Measurements from ENCODE around the gene PXMP4. TPM values are rescaled to one million over a fixed set of nuclear protein-coding genes. Genes with fewer than 3 reads are reported as not detected.

PXMP4 gene
- total and polyA plus RNA-seq, 2 of the 4 experiments (the other 2 are of a cell fraction) = 3.6 to 7.1 TPM

GRCh38 chr20:33713865-33714367 is 6.2 kb downstream of the PXMP4 start:
- intact Hi-C loops (cut with micrococcal nuclease) = no loop called here

More at GRCh38 chr20:33713865-33714367, 6.2 kb downstream of the PXMP4 start:
- Histone ChIP-seq H2BK5ac (ENCODE audit: low read depth, low read length, poor library complexity, severe bottlenecking) (no peak overlapping the region), H3K4ac (ENCODE audit: low read depth, low read length) (no peak overlapping the region), H3K4me3 (ENCODE audit: insufficient read depth, low read depth, low read length) (no peak overlapping the region), H4K91ac (ENCODE audit: insufficient read depth, low read depth, low read length) (no peak overlapping the region), H3K27me3 (ENCODE audit: control insufficient read depth, insufficient read depth, low read length) (no peaks in the 10 kb centered on the region), H3K79me1 (ENCODE audit: low read depth in 1 of 2, low read length in 2 of 2) (peaks cover 0 to 2% of the 10 kb centered on the region in 2 experiments; a peak in 1 of 4 replicates), H3K18ac (ENCODE audit: low read depth, low read length) (no peak overlapping the region), H3K4me1 (ENCODE audit: control insufficient read depth, insufficient read depth, low read length) (no peaks in the 10 kb centered on the region), H3K56ac (ENCODE audit: extremely low read depth, insufficient read depth, low read length) (no peak overlapping the region), H2AK9ac (replicated peaks; ENCODE audit: low read depth, low read length, poor library complexity) (no peak overlapping the region), H3K36me3 (ENCODE audit: control insufficient read depth, insufficient read depth, low read length) (peaks cover 5% of the 10 kb centered on the region; the same call in 1 of the 2 replicates), H4K5ac (ENCODE audit: low read depth, low read length) (no peak overlapping the region), H2BK120ac (ENCODE audit: low read depth, low read length) (no peak overlapping the region), H2BK20ac (ENCODE audit: low read depth, low read length) (no peak overlapping the region), H3K23ac (ENCODE audit: low read depth, low read length) (no peak overlapping the region), H3K4me2 (ENCODE audit: low read depth, low read length) (no peak overlapping the region), H2AK5ac (ENCODE audit: low read depth, low read length) (no peak overlapping the region), H2BK15ac (ENCODE audit: low read depth, low read length) (no peak overlapping the region), H3K9me1 (ENCODE audit: insufficient read depth, low read length) (peaks cover 10% of the 10 kb centered on the region; the same call in 1 of the 2 replicates), H2AFZ (replicated peaks; ENCODE audit: low read length, poor library complexity) (no peak overlapping the region), H3K9me3 (ENCODE audit: control insufficient read depth, insufficient read depth, low read length) (no peaks in the 10 kb centered on the region), H3K9ac (ENCODE audit: low read depth, low read length) (no peak overlapping the region), H4K8ac (ENCODE audit: low read depth in 2 of 2, low read length in 2 of 2) (no peak overlapping the region), H4K20me1 (ENCODE audit: insufficient read depth, low read length) (no peaks in the 10 kb centered on the region), H3K27ac (ENCODE audit: insufficient read depth, low read length) (no peak overlapping the region), H3K14ac (replicated peaks; ENCODE audit: low read depth, low read length) (no peak overlapping the region)
- dilution Hi-C loops (cut with HindIII; ENCODE audit: low sequenced_read_pairs, unreplicated experiment) = no loop called here
- TF ChIP-seq RFX5 (IDR thresholded peaks at IDR 0.05; ENCODE audit: low read depth, low read length) (no peak), POLR2A (IDR thresholded peaks at IDR 0.05; ENCODE audit: low read depth, low read length) (no peak), CEBPB (IDR thresholded peaks at IDR 0.05; ENCODE audit: low read depth, low read length) (no peak), MXI1 (IDR thresholded peaks at IDR 0.05; ENCODE audit: borderline replicate concordance, low read depth, low read length) (no peak), CHD1 (IDR thresholded peaks at IDR 0.05; ENCODE audit: low read depth, low read length) (no peak), BHLHE40 (IDR thresholded peaks at IDR 0.05; ENCODE audit: low read depth, low read length) (no peak), FOS (IDR thresholded peaks at IDR 0.05; ENCODE audit: low read depth, low read length) (no peak), MAFK (IDR thresholded peaks at IDR 0.05; ENCODE audit: low read depth, low read length) (no peak), RAD21 (IDR thresholded peaks at IDR 0.05; ENCODE audit: low read length) (no peak), RCOR1 (IDR thresholded peaks at IDR 0.05; ENCODE audit: insufficient replicate concordance, low read length) (no peak), SMC3 (IDR thresholded peaks at IDR 0.05; ENCODE audit: low read depth, low read length) (no peak), MAZ (IDR thresholded peaks at IDR 0.05; ENCODE audit: borderline replicate concordance, low read depth, low read length) (no peak), NFE2L2 (IDR thresholded peaks at IDR 0.05; ENCODE audit: low read depth, low read length) (no peak)
- TF ChIP-seq, protein P1, sequence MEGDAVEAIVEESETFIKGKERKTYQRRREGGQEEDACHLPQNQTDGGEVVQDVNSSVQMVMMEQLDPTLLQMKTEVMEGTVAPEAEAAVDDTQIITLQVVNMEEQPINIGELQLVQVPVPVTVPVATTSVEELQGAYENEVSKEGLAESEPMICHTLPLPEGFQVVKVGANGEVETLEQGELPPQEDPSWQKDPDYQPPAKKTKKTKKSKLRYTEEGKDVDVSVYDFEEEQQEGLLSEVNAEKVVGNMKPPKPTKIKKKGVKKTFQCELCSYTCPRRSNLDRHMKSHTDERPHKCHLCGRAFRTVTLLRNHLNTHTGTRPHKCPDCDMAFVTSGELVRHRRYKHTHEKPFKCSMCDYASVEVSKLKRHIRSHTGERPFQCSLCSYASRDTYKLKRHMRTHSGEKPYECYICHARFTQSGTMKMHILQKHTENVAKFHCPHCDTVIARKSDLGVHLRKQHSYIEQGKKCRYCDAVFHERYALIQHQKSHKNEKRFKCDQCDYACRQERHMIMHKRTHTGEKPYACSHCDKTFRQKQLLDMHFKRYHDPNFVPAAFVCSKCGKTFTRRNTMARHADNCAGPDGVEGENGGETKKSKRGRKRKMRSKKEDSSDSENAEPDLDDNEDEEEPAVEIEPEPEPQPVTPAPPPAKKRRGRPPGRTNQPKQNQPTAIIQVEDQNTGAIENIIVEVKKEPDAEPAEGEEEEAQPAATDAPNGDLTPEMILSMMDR (conservative IDR thresholded peaks at IDR 0.05; ENCODE audit: low read depth, low read length) = no peak
- TF ChIP-seq, protein P2, sequence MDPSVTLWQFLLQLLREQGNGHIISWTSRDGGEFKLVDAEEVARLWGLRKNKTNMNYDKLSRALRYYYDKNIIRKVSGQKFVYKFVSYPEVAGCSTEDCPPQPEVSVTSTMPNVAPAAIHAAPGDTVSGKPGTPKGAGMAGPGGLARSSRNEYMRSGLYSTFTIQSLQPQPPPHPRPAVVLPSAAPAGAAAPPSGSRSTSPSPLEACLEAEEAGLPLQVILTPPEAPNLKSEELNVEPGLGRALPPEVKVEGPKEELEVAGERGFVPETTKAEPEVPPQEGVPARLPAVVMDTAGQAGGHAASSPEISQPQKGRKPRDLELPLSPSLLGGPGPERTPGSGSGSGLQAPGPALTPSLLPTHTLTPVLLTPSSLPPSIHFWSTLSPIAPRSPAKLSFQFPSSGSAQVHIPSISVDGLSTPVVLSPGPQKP (IDR thresholded peaks at IDR 0.05; ENCODE audit: borderline replicate concordance, low read depth, low read length) = no peak
- TF ChIP-seq, protein P3, sequence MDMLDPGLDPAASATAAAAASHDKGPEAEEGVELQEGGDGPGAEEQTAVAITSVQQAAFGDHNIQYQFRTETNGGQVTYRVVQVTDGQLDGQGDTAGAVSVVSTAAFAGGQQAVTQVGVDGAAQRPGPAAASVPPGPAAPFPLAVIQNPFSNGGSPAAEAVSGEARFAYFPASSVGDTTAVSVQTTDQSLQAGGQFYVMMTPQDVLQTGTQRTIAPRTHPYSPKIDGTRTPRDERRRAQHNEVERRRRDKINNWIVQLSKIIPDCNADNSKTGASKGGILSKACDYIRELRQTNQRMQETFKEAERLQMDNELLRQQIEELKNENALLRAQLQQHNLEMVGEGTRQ (IDR thresholded peaks at IDR 0.05; ENCODE audit: low read depth, low read length) = no peak
- BruUV-seq (replicated peaks) = no TSS peak
- DNase-seq (no peak), ATAC-seq (ENCODE audit: low read depth) (no peak)
- in situ Hi-C loops (cut with MboI; ENCODE audit: low sequenced_read_pairs) = no loop called here
- ChIA-PET POLR2A (ENCODE audit: unreplicated experiment) (no interaction called here), CTCF (interaction anchor here (0.6 kb wide), 1 partner anchor 1394 kb away, joined by 7 read pairs; no protein-coding TSS in a partner anchor)
- WGBS, 2 experiments (ENCODE audit: extremely low coverage in 2 of 2, insufficient read length in 1 of 2) = 100% methylated on average over 1 of the region's 10 CpGs; no CpG with 5 or more reads in 1 of the 2 experiments
